GM10248 (cell line): ENCODE data around the gene UNCX.

Experiments used
- CTCF ChIA-PET: fragments of 300-600 bp; sonication (Branson Sonifier 250); formaldehyde crosslinking; extraction: SDS; loops from one replicate; lab custom pipeline; 2021; ENCODE audit warnings: antibody characterized with exemption; lab: Yijun Ruan, JAX
- POLR2A ChIA-PET: fragments of 350-650 bp; sonication (Branson Sonifier 250); formaldehyde crosslinking; extraction: SDS; loops from one replicate; lab custom pipeline; 2020; ENCODE audit warnings: antibody characterized with exemption; lab: Yijun Ruan, JAX
- DNase-seq: peaks from one replicate; pipeline ENCODE4 v3.0.0; 2012; ENCODE audit errors: extremely low spot score
- TF ChIP-seq, protein P1 (sequence below): IDR thresholded peaks from 2 replicates; pipeline ENCODE4 v1.5.1; 2012; ENCODE audit warnings: mild to moderate bottlenecking, low read depth; ENCODE audit errors: extremely low read depth, missing control alignments, control extremely low read depth

Gene UNCX

DNA sequence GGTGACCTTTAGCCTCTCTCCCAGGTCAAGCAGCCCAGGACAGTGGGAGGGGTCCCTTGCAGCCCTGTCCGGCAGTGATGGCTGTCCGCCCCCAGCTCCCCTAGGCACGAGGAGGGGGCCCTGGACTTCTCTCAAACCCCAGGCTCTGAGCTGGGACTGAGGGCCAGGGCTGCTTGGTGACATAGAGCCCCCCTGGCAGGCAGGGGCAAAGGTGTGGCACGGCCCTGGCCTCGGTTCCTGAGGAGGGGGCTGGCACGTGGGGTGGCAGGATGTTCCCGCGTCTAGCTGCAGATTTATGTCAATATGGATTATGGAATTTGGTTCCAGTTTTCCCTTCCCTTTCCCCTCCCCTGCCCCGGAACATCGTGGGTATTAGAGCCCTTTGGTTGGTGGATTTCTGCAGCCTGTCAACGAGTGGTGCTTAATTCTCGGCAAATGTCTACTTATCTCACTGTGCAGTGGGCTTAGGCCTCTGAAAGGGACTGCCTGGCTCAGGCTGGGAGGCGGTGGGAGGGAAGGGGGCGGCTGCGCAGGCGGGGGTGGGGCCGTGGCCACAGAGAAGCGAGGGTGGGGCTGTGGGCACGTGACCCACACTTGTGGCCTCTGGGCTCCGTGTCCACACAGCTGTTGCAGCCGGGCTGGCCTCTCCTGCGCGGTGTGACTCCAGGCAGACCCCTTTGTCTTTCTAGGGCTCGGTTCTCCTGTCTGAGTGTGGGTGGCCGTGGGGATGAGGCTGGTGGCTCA is 19.3 kb downstream of the UNCX start:
- CTCF ChIA-PET = interaction anchor here (0.7 to 1.4 kb wide), 2 partner anchors 31 to 158 kb away, joined by 3 to 4 read pairs; no protein-coding TSS in a partner anchor
- TF ChIP-seq, protein P1, sequence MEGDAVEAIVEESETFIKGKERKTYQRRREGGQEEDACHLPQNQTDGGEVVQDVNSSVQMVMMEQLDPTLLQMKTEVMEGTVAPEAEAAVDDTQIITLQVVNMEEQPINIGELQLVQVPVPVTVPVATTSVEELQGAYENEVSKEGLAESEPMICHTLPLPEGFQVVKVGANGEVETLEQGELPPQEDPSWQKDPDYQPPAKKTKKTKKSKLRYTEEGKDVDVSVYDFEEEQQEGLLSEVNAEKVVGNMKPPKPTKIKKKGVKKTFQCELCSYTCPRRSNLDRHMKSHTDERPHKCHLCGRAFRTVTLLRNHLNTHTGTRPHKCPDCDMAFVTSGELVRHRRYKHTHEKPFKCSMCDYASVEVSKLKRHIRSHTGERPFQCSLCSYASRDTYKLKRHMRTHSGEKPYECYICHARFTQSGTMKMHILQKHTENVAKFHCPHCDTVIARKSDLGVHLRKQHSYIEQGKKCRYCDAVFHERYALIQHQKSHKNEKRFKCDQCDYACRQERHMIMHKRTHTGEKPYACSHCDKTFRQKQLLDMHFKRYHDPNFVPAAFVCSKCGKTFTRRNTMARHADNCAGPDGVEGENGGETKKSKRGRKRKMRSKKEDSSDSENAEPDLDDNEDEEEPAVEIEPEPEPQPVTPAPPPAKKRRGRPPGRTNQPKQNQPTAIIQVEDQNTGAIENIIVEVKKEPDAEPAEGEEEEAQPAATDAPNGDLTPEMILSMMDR = no peak
- POLR2A ChIA-PET = no interaction called here
- DNase-seq = no peak

DNA sequence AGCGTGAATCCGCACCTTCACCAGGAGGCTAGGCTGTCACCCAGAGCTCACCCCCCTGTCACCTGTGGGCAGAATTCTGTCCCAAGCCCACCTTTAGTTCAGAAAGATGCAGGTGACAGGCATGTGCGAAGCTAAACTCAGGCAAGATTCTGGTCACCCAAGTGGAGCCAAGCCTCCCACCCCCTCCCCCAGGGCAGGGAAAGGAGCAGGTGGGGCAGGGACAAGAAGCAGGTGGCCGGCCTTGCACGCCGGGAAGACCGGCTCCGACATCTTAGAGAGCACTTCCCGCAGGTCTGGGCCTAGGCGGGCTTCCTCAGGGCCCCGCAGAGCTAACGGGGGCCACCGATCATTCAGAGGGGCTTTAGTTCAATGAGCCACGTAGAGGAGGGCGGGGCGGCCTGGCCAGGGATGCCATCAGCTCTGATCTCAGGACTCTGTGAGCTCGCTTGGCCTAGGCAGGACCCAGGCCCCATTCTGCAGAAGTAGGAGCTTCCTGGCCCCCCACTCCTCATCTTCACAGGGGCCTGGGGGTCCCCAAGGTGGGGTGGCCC is 19.9 kb downstream of the UNCX start:
- POLR2A ChIA-PET = no interaction called here

DNA sequence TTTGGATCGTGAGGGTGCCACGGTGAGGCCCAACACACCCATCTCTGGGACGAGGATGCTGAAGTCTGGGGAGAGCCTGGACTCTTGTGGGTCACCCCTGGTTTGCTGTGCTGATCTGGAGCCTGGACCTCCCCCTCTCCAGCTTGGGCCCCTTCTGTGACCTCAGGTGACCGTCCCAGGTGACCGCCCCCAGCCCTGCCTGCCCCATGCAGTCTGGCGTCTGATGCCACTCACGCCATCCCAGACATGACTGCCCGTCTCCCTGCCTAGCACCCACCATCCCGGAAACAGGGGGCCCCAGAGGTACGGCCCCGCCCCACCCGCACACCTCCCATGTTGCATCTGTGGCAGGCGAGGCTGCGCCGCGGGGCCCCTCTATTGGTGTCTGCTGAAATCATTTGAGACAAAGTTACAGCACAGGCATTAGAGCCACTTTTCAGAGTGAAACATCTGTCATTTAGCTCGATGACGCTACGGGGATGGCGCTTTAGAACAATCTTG is 21.1 kb downstream of the UNCX start:
- ChIA-PET CTCF (no interaction called here), POLR2A (no interaction called here)
- no peak for DNase-seq
- TF ChIP-seq, protein P1 = no peak

More for the DNA sequence above, 19.9 kb downstream of the UNCX start:
- TF ChIP-seq, protein P1 = no peak
- DNase-seq = no peak
- CTCF ChIA-PET = interaction anchor here (1.4 kb wide), 1 partner anchor 31 kb away, joined by 4 read pairs; no protein-coding TSS in a partner anchor

DNA sequence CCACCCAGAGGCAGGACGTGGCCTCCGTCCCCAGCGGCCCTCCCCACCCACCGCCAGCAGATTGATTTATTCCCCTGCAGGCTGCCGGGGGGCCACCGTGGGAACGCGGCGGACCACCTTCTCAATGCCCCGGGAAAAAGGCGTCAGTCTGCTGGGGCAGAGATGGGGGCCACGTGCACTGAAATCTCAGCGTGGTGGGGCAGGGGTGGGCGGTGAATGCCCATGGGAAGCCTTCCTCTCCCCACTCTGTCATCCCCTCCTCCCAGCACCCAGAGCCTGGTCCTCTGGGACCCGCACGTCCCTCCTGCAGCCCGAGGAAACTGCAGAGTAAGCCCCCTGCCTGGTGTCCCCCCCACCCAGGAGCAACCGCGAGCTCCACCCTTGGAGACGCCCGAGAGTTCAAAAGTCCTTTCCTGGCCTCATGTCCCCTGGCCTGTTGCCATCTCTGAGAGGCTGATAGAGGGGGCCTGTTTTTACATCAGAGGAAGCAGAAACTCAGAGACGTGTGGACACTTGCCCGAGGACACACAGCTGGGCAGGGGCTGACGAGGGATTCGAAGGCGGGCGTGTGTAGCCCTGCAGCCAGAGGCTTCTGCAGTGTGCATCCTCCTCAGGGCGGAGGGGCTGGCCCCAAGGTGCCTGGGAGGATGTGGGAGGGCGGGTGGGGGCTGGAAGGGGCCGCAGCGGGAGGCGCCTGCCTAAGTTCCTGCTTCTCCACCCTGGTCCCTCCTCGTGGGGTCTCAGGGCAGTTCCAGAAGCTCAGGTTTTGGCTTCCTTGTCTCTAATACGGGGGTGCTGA is 21.8 kb downstream of the UNCX start:
- no peak for DNase-seq
- TF ChIP-seq, protein P1 = no peak
- CTCF ChIA-PET = no interaction called here
- POLR2A ChIA-PET = no interaction called here

DNA sequence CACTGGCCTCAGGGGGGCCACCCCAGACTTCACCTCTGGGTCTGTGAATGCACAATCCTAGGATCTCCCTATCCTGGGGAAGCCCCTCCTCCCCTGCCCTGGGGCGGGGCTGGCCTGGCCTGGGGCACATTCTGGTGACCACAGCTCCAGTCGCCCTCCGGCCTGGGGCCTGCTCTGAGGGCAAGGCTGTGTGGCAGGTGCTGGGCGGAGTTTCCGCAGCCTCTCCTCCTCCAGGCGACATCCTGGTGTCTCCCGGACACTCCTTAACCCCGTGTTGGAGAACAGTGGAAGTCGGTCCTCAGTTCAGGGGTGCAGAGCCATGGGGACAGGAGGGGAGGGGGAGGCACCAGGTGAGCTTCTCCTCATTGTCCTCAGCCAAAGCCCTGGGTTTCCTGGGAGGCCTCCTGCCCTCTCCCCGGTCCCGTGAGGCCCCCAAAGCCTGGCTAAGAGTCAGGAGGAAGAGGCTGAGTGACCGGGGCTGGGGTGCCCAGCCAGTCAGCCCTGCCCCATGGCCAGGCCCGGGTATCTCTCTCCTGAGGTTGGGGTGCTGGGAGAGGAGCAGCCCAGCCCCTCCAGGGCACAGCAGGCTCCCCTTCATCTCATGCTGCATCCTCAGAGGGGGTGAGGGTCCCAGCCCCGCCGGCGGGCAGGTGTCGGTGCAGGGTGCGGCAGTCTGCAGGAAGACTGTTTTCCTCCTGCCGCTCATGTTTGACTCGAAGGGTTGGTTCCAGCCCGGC is 22.6 kb downstream of the UNCX start:
- POLR2A ChIA-PET = no interaction called here
- DNase-seq = no peak
- TF ChIP-seq, protein P1 = no peak
- CTCF ChIA-PET = no interaction called here

DNA sequence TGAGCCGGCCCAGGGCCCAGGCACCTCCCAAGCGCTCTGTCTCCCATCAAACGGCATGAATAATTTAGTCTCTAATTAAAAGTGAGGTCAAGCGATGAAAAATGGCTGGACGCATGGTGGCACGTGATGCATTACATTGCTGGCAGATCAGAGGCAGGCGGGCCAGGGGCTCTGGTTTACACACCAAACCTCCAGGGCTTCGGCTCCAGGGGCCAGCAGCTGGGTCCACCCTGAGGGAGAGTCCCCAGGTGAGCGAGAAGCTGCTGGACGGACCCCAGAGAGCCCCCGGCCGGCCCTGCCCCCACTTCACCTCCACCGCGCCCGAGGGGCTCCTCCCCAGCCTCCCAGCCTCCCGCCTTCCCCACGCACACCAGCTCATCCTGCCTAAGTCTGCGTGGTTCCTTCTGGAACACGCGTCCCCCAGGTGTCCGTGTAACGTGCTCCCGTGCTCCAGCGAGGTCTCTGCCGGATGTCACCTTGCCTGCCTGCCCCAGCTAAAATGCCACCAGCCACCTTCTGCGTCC is 23.2 kb downstream of the UNCX start:
- ChIA-PET POLR2A (no interaction called here), CTCF (no interaction called here)
- DNase-seq = no peak
- TF ChIP-seq, protein P1 = no peak
